ENCODE results near the gene SNX18.
"Not testable (repeated sequence)": the region's sequence is repeated elsewhere in the genome, so short reads cannot be mapped to it uniquely, and the experiment has no call there.

SNX18 gene, protein sequence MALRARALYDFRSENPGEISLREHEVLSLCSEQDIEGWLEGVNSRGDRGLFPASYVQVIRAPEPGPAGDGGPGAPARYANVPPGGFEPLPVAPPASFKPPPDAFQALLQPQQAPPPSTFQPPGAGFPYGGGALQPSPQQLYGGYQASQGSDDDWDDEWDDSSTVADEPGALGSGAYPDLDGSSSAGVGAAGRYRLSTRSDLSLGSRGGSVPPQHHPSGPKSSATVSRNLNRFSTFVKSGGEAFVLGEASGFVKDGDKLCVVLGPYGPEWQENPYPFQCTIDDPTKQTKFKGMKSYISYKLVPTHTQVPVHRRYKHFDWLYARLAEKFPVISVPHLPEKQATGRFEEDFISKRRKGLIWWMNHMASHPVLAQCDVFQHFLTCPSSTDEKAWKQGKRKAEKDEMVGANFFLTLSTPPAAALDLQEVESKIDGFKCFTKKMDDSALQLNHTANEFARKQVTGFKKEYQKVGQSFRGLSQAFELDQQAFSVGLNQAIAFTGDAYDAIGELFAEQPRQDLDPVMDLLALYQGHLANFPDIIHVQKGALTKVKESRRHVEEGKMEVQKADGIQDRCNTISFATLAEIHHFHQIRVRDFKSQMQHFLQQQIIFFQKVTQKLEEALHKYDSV

DNA sequence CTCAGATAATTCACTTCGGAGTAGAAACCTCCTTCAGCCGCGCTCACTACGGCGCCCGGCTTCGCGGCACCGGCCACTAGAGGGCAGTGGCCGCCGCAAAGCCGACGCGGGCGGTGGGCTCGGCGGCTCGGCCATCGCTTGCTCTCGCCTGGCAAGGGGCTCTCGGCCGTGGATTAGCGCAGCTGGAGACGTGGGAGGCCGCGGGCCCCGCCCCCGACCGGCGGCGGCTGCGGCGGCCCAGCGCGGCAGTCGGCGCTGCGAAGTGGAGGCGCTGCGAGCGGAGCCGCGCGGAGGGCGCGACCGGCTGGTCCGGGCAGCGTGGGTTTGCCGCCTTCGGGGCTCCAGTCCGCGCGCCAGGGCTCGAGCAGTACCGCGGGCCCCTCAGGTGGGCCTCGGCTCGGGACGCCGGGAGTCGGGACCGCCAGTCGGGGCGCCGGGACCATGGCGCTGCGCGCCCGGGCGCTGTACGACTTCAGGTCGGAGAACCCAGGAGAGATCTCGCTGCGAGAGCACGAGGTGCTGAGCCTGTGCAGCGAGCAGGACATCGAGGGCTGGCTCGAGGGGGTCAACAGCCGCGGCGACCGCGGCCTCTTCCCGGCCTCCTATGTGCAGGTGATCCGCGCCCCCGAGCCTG is at the start of gene SNX18:
Gene SNX18, plus strand, starts transcription at position 248 of the 634 bp plus-strand sequence. Its CDS starts 194 bp downstream, at position 442.
- peak; percentile 87 for DNase-seq

DNA sequence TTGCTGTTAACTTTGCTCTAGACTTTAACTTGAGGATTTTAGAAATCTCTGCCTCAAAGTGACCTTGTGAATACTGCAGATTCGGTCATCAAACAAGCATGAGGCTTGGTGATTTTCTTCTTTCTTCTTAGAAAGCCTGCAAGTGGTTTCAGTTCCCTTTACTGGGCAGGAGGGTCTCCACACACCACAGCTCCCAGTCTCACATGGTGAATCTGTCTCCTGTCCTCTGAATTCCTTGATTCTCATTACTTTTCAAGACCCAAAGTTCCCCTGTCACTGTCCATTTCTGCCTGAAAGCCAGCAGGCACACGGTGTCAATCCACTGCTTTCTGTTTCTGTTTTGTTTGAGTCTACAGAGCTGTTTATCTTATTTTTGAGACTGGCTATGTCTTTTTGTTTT is 47.9 kb upstream of the SNX18 start:
- DNase-seq = no peak

DNA sequence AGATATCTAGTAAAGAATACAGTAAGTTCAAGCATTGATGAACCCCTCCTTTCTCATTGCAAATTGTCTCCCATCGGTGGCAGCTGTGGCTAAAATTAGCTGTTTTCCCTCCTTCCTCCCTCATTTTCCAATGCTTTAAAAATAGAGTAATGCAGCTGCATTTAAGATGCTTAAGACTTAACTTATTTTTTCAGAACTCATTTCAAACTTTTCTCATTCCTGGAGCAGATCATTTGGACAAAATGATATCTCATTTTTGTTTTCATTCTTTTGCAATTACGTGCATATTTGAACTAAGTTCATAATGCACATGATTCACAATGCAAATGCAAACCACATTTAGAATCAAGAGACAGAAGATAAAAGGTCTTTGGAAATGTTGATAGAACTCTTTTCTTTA is 47.4 kb upstream of the SNX18 start:
- no peak for DNase-seq

DNA sequence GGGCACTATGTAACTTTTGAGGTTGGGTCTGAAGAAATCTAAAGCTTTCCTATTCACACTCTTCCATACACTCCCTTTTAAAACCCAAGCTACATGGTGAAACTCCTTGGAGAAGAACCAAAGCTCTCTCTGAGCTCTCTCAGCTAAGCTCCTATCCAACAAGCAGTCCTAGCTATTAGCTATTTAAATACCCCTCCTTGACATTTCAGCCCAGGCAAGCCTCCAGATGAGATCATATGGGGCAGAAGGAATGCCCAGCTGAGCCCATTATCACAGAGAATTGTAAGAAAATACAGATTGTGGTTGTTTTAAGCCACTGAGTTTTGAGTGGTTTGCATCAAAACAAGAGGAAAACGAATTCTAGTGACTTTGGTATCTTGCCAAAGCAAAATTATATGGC is 46.9 kb upstream of the SNX18 start:
- DNase-seq = no peak

DNA sequence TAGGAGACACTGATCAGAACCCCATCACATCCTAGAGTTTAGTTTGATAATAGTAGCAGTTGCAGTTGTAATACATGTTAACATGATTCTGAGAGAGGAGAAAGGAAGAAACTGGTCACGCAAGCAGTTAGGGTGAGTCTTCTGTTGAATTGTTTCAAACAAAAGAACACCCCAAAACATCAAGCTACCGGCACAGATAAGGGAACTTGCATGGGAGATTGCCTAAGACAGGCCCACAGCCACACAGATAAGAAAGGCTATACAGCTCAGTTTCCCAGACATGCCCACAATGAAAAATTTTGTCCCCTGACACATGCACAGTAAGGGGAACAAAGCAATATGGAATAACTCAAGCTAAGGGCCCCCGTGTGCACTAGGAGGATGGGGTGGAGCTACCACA is 46.2 kb upstream of the SNX18 start:
- no peak for DNase-seq

DNA sequence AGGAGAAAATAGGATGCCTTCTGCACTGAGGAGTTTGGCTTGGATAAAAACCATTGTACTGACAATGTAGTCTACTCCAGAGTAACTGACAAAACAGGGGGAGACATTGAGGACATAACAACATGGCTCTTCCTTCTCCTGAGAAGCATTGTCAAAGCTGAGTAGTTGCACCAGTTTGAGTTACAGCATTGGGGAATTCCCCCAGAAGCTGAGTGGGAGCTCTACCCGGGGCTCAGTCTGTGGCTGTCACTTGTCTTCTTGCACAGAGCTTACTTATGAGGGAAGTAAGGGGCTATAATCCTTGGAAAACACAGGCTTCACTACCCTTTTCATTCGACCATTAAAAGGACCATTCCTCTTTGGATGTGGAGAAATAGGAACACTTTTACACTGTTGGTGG is 40.9 kb upstream of the SNX18 start:
- no peak for DNase-seq

DNA sequence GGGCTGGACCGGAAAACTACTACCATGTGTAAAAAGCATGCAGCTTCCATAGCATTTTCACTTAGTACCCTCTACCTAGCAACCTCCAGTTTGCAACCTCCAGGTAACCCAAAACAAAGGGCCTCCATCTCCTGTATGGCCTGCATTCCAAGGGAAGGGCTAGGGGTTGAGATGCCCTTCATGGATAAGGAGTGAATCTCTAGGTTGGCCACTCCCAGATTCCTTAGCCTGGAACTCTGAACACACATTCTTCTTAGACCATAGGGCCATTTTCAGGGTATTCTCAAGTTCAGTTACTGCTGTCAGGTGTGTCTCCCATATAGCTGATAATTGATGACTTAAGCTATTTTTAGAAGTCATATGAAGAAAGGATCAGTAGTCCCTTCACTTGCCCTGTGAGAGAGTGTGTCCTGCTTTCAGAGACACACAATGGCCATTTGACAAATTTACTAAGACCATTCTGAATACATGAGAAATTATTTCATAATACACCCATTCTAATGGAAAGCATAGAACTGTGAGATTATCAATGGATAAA is 39.5 kb upstream of the SNX18 start:
- DNase-seq = no peak

DNA sequence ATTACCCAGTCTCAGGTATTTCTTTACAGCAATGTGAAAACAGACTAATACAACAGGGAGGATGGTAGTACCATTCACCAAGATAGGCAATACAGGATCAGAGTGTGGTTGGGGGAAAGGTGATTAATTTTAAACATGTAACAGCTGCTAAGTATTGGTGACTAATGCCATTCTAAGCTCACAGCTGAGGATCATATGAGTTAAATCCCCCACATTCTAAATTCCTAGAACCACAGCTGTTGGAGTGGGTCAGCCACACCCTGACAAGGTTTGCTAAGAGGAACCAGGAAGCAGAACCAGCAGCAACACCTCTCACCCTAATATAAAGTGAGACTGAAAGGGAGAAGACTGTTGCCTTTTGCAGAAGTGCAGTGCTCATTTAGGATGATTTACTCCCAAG is 37.3 kb upstream of the SNX18 start:
- DNase-seq = no peak

DNA sequence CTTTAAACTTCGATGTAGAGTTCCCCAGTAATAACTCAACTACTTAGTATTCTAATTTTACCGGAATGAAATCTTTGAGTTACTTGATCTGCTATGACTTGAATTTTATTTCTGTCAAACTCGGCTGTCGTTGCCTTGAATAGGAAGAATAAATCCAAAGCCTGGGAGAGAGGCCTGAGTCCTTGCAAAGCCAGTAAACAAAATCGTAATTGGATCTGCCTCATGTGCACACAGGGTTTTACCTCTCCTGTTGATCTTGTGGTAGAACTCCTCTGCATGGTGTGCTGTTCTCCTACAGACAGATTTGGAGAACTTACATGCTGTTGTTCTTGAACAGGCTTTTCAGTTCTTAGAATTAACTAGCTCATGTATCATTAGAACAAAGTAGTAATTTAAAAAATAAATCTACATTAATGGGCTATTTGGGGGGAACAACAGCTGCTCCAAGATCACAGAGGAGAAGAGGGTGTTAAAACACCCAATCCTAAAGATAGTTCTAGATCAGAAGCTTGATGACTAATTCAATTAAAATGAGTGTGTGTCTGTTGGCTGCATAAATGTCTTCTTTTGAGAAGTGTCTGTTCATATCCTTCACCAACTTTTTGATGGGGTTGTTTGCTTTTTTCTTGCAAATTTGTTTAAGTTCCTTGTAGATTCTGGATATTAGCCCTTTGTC is 33.2 kb upstream of the SNX18 start:
- DNase-seq = no peak

DNA sequence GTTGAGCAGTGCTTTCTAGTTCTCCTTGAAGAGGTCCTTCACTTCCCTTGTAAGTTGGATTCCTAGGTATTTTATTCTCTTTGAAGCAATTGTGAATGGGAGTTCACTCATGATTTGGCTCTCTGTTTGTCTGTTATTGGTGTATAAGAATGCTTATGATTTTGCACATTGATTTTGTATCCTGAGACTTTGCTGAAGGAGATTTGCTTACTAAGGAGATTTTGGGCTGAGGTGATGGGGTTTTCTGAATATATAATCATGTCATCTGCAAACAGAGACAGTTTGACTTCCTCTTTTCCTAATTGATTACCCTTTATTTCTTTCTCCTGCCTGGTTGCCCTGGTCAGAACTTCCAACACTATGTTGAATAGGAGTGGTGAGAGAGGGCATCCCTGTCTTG is 31.9 kb upstream of the SNX18 start:
- not testable (repeated sequence) for DNase-seq

DNA sequence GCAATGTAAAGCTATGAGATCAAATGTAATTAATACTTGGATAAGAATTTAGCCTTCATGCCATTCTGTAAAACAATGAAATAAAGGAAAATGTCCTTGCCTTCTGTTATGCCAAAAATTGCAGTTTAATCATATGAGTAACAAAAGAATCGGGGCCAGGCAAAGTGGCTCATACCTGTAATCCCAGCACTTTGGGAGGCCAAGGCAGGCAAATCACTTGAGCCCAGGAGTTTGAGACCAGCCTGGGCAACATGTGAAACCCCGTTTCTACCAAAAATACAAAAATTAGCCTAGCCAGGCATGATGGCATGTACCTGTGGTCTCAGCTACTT is 27.9 kb upstream of the SNX18 start:
- not testable (repeated sequence) for DNase-seq

DNA sequence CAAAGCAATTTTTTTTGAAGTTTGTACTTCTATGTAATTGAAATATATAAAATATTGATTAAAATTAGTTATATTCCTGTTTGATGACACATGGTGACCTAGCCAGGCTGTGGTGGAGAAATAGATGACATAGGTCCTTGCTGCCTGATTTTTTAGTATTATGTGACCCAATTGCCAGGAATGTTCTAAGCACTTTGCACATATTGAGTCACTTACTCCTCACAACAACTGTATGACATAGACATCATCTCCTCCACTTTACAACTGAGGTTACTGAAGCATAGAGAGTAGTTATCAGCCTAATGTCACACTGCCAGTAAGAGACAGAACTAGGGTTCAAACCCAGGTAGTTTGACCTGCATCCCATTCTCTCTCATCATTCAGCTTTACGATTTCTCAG is 26.2 kb upstream of the SNX18 start:
- DNase-seq = no peak

DNA sequence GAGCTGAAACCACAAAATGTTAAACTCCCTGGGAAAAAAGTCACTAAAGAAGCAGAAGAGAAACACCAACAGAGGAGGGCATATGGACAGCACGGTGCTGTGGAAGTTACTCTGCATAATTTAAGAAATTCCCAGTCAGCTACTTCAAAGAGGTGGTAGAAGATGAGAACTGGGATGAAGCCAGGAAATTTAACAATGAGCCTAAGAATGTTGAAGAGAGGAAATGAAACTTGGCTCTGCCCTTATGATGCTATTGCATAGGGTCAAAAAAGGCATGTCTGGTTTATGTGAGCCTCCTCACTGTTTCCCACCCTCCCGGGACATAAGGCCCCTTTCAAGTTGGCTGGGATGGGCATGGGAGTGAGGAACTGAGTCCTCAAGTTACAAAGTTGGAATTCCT is 25.4 kb upstream of the SNX18 start:
- no peak for DNase-seq

DNA sequence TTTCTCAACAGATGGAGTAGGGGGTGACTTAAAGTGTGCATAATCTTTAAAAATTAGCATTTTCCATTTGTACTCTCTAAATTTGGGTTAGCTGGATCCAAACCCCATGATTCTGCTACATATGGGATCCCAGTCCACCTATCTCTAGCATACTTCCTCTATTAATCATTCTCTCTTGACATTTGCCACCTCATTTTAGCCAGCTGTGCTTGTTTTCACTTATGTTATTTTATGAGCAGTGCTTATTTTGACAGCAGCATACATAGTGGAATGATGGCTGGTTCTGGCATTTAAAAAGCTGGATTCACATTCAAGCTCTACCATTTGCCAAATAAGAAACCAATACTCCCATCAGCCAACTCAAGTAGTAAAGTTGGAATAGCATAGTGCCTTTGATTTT is 22.5 kb upstream of the SNX18 start:
- DNase-seq = no peak

DNA sequence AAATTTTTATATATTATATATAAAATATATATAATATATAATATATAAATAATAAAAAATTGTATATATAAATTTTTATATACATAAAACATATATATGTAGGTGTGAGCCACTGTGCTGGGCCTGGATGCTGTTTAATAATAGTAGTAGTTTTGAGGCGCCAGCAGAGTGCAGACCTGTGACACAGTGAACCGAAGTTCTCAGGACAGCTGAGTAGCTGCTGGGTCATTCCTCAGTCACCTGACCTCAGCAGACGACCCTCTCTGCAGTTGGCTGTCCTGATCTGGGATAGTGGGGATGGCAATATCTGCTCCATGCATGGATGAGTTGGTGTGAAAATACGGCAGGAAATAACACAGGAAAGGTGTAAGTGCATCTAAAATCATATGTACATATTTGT is 3.3 kb upstream of the SNX18 start:
- DNase-seq = no peak

DNA sequence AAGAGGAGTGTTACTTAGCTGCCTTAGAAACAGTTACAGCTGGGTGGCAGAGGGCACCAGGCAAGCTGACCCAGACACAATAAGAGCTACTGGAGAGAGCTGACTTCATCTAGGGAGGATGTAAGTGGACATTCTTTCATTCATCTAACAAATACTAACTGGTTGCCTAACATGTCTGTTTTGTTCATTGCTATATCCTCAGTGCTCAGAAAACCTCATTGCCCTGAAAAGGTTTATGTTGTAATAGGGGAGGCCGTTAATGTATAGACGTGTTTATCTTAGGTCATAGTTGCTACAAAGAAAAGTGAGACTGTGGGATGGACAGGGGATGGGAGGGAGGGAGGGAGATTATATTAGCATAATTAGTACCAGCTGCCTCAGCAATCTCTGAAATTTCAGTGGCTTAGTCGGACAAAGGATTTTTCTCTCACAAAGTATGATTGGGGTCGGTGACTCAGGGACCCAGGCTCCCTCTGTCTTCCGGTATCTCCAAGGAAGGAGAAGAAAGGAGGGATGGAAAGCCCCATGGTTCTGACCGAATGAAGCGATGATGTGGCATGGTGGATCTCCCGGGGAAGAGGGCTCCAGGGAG is 2.6 kb upstream of the SNX18 start:
- no peak for DNase-seq

DNA sequence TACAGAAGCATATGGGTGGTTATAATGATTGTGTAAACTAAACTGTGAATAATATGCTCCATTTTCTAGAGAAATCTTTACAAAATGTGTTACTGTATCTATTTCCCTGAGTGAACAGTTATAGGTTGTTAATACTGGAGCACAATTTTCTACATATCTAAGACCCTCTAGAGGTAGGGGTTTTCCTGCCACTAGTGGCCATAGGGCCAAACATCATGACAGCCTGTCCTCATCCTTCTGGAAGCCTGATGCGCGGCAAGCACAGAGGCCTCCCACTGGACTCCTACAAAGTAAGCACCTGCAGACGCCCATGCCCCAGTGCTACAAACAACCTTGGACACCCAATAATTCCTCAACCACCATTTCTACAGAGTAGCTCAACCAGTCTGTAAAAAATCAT is 1.9 kb upstream of the SNX18 start:
- no peak for DNase-seq

DNA sequence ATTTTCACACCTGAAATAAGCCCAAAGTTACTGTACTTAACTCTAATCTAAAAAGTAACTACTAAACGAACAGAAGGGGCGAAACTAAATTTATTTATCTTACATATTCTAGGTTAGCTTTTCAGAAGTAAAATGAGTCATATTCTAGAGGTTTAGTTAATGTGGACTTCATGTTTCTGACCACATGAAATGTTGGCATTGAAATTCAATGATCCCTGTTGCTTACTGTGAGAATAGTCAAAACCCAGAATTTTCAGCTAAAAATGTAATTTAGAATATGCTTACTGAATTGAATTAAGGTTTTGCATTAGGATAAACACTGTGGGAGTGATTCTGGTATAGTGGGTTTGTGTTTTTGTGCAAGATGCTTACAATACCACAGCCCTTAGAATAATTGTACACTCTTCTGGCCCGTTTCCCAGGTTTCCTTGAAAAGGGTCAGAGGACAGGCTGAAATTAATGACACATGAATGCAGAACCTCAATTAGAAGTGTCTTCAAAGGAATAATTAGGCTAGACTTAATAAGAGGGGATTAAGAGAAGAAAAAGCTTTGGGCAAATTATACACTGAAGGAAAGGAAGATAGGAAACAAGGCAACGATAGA is 1.4 kb upstream of the SNX18 start:
- no peak for DNase-seq

DNA sequence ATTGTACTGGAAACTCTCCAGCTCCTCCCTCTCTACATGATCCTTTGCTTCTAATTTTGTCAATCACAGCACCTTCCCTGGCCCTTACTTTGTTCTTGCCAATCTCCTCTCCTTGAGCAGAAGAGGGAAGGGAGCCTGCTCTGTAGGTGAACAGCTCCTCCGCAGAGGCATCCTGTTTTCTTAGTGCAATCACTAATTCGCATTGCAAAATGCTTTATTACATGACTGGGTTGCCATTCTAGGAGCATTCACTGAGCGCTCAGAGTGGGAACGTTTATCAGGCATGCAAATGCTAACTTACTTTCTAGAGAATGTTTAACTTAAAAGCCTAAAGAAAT is 416 bp upstream of the SNX18 start:
- no peak for DNase-seq

DNA sequence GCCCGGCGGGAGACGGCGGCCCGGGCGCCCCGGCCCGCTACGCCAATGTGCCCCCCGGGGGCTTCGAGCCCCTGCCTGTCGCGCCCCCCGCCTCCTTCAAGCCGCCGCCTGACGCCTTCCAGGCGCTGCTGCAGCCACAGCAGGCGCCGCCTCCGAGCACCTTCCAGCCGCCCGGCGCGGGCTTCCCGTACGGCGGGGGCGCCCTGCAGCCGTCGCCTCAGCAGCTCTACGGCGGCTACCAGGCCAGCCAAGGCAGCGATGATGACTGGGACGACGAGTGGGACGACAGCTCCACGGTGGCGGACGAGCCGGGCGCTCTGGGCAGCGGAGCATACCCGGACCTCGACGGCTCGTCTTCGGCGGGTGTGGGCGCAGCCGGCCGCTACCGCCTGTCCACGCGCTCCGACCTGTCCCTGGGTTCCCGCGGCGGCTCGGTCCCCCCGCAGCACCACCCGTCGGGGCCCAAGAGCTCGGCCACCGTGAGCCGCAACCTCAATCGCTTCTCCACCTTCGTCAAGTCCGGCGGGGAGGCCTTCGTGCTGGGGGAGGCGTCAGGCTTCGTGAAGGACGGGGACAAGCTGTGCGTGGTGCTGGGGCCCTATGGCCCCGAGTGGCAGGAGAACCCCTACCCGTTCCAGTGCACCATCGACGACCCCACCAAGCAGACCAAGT is 723 bp downstream of the SNX18 start:
- DNase-seq = peak; percentile 54

DNA sequence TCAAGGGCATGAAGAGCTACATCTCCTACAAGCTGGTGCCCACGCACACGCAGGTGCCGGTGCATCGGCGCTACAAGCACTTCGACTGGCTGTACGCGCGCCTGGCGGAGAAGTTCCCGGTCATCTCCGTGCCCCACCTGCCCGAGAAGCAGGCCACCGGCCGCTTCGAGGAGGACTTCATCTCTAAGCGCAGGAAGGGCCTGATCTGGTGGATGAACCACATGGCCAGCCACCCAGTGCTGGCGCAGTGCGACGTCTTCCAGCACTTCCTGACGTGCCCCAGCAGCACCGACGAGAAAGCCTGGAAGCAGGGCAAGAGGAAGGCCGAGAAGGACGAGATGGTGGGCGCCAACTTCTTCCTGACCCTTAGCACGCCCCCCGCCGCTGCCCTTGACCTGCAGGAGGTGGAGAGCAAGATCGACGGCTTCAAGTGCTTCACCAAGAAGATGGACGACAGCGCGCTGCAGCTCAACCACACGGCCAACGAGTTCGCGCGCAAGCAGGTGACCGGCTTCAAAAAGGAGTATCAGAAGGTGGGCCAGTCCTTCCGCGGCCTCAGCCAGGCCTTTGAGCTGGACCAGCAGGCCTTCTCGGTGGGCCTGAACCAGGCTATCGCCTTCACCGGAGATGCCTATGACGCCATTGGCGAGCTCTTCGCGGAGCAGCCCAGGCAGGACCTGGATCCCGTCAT is 1.4 kb downstream of the SNX18 start:
- DNase-seq = no peak

DNA sequence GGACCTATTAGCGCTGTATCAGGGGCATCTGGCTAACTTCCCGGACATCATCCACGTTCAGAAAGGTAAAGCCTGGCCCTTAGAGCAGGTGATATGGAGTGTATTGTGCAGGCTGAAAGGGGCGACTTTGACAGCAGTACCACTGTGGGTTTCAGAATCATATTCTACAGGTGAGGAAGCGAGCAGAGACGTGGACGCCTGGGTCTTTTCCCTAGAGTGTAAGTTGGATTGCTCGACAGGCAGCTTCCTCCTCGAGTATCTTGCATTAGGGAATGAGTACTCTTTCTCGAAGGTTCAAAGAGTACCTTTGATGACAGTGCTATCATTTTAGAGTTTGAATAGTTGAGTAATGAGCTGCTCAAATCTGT is 1.9 kb downstream of the SNX18 start:
- DNase-seq = no peak
